Renal cortex interstitium (tissue), 11 donors: ENCODE data around the gene SPATA1. TPM values are rescaled to one million over a fixed set of nuclear protein-coding genes. Genes with fewer than 3 reads are reported as not detected.
"Not testable (repeated sequence)": the region's sequence is repeated elsewhere in the genome, so short reads cannot be mapped to it uniquely, and the experiment has no call there.

ENCODE experiments used
- DNase-seq, 11 donors: peaks; one replicate each; pipeline ENCODE4 v3.0.0-alpha.2; 2013; ENCODE audit warnings: low read depth in 9 of 11, low spot score in 4 of 11; ENCODE audit errors: extremely low read depth in 1 of 11
- polyA plus RNA-seq, 3 donors: library from polyadenylated mRNA; unstranded; fragments of 120-200 nt; gene quantifications; one replicate each; pipeline ENCODE4 v1.2.1, GENCODE V29; 2013; ENCODE audit not compliant: insufficient read length in 3 of 3

SPATA1 gene
- polyA plus RNA-seq, 3 donors: 1.6 to 5.6 (median 2.1) TPM

DNA sequence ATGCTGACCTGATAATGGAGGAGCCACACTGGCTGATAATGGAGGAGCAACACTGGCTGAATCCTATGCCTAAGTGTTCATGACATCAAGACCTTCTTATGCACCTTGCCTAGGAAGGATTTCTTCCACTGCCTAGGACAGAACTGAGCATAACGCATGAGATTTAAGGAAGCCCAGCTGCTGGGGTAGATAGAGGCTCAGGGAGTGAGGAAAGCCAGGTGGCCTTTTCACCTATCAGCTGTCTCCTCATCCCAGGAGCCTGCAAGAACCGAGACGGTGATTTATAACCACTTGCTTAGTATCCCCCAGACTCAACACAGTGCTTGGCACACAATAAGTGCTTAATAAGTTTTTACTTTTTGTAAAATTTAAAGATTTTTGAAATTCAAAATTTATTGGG is 75.5 kb downstream of the SPATA1 start:
- no peak for DNase-seq

DNA sequence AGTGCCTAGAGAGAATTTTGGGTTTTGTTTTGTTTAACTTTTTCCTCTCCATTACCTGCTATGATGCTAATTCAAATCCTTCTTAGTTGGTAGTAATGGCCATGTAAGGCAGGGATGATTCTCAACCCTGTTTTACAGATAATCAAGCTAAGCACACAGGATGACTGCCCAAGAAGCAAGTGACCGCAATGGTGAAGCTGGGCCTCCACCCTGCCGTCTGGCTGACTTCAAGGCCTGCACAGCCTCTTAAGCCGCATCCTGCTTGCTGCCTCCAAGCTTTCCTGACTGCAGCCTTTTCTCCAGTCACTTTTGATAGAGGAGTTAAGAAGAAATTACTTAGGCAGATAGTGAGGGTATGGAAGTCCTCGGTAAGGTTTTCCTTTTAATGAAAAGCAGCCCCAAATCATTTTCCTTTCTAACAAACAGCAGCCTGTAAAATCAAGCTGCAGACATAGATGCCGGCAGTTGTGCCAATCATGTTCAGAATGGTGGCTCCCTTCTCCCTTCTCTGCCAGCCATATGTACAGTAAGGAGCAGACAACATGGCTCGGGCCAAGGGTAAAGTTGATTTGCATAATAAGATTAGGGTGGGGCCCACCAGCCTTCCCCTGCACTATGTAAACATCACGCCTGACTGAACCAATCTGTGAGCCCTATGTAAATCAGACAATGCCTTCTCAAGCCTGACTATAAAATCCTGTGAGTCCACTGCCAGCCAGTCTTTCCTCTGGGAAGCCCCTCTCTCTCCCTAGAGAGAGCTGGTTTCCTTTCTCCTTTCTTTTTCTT is 76.8 kb downstream of the SPATA1 start:
- DNase-seq: peak in 2 of 11 donors; percentile 35 to 61

DNA sequence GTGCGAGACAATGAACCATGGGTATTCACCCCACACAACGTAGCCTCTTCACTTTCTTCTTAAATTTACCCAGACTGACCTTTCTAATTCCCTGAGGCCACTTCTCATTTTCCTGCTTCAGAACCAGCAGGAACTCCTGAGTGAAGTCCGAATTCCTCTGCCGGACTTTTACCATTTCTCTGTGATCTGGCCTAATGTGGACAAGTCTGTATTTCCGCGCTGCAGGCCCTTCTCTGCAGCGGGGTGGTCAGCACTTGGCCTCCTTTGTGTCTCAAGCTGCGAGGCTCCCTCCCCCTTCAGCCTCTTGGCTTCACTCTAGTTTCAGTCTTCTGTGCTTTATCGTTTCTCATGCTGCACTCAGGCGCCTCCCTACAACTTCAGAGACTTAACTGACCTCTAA is 77.5 kb downstream of the SPATA1 start:
- no peak for DNase-seq

DNA sequence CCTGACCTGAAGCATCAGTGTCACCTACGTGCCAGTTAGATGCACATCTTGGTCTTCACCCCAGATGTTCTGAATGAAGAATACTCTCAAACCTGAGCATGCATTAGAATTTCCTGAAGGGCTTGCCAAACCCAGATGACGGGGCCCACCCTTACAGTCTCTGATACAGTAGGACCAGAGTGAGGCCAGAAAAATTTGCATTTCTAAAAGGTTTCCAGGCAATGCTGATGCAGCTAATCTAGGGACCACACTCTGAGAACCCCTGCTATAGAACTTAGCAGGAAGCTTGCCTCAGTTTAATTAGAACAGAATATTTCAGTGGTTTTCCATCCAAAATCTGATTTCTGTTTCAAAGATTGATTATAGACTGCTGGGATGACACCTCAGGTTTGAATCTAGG is 77.9 kb downstream of the SPATA1 start:
- DNase-seq: no peak

DNA sequence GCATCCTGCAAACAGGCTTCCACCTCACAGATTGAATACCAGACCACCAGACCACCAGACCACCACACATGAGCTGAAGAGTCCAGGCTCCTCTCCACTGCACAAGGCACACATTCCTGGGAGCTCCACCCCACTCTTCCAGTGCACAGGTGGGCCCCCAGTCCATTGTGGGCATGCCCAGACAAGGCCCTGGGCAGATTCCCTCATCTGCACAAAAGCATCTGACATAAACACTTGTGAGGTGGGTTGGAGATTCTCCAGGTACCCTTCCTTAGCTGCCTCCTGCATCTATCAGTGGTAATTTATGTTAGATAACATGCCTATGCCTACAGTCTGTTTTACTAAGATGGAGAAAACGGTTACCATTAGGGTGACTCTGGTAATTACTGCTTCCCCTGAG is 79.6 kb downstream of the SPATA1 start:
- no peak for DNase-seq

DNA sequence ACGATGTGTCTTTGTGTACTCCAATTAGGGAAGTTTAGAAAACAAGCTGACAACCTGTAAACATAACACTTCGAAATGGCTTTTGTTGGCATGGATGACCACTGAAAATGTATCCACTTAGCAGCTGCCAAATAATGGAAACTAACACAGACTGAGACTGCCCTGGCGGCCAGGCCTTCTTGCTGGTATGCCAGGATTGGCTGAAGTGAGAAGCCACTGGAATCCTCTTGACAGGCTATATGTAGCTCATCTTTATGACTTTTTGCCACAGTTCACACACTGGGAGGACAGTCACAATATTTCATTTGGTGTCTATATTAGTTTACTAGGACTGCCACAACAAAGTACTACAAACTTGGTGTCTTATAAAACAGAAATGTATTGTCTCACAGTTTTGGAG is 80.9 kb downstream of the SPATA1 start:
- no peak for DNase-seq

DNA sequence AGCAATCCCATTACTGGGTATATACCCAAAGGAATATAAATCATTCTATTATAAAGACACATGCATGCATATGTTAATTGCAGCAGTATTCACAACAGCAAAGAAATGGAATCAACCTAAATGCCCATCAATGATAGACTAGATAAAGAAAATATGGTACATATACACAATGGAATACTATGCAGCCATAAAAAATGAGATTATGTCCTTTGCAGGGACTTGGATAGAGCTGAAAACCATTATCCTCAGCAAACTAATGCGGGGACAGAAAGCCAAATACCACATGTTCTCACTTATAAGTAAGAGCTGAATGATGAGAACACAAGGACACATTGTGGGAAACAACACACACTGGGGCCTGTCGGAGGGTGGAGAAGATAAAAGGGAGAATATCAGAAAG is 88.8 kb downstream of the SPATA1 start:
- DNase-seq: not testable (repeated sequence)

DNA sequence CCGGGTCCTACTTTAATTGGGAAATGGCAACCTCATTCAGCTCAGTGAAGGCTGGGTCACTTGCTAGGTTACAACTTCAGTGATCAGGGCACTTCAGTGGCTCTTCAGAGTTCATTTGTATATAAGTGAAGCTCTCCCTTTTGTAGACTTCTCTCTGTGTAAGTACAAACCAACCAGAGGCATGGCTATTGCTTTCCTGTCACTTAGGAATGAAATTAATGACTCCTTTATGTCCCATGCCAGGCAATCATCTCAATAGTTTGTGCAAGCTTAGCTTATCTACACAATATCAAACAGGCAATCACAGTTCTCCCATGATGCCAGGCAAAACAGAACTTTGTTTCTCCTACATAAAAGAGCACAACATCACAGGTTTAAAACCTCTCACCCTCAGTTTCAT is 90.8 kb downstream of the SPATA1 start:
- DNase-seq: no peak

DNA sequence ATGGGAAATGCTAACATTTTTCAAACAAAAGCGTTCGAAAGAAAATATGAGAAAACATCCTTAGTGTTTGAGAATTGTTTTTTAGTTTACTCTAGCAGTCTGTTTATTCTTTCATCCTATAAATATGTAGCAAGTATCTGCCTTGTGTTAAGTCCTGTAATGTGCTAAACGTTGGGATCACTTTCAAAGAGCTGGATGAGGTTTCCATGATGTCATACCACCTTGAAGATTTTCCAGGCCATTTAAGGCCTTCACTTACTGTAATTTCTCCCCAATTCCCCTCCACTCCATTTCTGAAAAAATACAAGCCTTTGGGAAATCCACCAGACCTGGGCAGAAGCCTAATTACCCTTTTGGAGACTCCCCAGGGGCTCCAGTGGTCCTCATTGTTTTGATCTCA is 92.2 kb downstream of the SPATA1 start:
- no peak for DNase-seq

DNA sequence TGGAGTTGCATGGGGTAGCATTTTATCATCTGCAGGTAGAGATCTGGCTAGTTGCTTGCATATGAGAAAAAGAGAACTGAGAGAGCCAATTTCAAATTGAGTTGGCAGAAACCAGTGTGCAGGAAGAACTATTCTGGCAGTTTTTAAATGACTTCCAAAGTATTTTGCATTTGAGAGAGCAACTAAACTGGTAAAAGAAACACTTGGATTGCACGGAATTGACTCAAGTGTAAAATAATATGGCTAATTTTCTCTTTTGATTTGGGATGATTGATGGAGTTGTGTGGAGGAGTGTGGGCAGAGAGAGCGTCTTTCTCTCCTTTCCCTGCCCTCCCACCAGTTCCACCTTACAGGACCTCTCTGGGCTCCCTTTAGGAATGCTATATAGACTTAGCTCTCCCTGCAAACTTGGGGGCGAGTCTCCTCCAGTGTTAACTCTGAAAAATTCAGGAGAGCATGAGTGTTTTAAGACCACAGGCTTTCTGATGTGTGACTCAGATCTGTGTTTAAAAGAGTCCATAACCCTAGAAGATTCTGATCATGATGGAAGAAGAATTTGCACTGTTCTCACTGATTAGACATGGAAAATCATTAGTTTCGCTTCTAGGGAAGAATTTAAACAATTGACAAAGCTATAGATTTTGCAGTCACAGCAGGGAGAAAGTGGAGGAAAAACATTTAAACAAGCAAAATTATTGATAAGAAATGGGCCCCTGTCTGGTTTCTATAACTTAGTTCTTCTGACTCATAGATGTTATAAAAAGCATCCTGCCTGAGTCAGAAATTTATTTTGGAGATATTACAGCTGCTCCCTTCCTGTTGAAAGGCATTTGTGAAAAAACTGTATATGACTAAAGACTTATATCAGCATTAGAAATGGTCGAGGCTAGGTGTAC is 92.9 kb downstream of the SPATA1 start:
- no peak for DNase-seq

DNA sequence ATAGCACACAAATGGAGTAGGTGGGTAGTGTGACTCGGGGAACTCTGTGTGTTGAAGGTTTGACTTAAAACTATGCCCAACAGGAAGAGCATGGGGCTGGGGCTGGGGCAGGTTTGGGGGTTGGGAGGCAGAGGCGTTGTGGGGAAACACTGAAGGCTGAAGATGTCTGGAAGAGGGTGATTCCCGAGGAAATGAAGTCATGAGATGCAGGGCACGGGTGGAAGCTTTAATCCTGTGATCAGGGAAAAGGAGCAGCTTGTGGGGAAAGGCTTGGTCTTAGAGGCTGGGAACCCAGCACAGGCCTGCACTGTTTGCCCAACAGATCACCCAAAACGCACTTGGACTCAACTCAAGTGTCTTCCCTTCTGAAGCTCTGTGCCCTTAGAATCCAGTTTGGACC is 94.6 kb downstream of the SPATA1 start:
- no peak for DNase-seq

DNA sequence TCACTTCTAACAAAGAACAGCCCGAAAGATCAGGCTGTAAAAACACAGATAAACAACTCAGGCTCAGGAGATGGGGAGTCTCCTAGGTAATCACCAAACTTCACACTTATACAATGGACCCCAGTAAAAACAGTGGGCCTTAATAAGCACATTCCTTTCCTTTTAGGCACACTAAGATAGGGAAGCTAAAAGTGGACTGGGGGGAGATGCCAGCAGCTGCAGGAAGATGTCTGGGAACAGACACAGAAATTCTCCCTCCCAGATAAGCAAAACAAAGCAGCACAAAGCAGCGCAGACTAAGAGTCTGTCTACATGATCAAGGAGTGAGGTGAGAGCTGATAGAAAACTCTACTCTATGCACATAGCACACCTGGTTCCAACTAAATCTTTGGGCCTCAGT is 97.0 kb downstream of the SPATA1 start:
- DNase-seq: no peak

DNA sequence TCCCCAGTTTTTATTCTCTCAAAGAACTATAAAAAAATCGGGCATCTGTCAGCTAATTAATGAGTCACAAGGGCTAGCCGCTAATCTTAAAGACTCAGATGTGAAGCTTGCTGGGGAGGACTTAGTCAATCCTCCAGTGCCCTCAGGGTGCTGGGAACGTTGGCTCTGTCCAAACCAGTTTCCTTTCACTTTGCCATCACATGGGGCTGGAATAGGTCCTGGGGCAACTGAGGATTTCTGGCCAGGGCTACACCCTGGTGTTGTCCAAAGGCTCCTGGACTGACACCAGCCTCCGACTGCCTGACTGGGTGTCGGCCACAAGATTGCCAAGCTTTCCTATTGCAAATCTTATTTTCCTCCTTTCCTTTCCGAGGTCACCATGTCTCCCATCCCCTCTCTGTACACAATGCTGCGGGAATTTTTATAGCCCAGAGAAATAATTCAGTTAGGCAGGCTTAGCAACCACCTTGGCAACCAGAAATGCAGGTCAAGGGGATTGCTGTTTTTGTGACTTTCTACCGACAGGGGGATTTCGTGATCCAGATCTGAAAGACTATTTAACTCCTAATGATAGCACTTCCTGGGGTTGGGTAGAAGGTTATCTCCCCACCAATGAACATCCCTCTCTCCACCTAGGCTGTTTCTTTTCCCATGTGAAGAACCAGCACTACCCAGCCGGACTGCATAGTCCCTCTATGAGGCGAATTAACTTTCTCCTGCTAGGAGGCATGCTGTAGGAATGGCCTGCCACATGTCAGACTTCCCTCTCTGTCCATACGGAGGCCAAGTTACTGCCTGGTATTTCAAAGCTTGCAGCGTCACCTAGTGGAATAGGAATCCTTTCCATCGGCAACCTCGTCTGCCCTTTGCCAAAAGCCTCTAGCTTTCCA is 98.0 kb downstream of the SPATA1 start:
- no peak for DNase-seq

DNA sequence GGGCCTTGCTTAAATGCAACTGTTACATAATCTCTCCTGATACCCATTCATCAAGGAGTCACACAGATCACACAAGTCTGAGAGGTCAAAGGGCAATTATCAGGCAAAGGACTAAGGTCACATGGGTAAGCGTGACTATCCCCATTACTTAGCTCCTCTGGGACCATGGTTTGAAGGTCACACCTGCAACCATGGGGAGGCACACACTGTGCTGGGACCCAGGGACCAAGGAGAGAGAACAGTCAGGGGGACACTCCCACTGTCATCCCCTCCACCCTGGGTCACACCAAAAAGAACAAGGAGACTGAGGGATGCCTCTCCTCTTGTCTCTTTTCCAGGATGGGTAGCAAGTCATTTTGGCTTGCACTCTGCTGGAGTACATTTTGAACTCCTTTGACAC is 99.0 kb downstream of the SPATA1 start:
- no peak for DNase-seq

DNA sequence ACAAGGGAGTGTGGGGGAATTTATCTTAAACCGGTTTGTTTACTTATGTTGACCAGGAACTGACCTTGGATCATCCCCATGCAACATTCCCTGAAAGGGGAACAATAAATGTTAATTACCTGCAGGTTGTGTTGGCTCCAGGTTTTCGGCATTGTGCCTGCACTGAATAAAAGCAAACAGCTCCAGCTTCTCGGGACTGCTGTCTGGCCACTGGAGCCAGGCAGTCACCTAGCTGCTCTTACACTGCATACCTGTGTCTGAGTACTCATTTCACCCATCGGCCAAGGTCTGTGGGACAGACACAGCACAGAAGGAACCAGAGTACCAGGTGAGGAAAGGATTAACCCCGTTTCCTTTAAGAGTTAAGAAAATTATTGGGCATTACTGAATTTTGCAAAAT is 100.8 kb downstream of the SPATA1 start:
- no peak for DNase-seq

DNA sequence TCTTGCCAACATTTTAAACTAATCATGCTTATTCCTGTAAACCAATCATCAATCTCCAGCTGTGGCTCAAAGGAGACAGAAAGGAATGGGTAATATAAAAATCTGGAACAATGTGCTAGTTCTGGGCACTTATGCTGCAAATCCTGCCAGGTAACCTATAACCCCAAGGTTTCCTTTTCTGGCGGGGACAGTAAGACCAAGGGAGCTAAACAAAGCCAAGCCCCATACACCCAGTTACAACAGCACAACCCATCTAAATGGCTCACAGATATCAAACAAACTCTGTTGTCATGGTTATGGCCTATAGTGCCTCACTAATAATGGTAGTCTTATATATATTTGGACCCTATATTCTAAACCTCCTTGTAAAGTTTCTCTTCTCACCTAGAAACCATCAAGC is 104.9 kb downstream of the SPATA1 start:
- DNase-seq: no peak

DNA sequence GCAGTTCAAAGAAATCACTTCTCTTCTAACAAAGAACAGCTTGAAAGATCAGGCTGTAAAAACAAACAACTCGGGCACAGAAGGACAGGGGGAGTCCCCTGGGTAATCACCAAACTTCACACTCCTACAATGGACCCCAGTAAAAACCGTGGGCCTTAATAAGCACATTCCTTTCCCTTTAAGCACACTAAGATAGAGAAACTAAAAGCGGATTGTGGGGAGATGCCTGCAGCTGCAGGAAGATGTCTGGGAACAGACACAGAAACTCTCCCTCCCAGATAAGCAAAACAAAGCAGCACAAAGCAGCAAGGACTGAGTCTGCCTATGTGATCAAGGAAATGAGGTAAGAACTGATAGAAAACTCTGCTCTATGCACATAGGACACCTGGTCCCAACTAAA is 105.6 kb downstream of the SPATA1 start:
- no peak for DNase-seq

DNA sequence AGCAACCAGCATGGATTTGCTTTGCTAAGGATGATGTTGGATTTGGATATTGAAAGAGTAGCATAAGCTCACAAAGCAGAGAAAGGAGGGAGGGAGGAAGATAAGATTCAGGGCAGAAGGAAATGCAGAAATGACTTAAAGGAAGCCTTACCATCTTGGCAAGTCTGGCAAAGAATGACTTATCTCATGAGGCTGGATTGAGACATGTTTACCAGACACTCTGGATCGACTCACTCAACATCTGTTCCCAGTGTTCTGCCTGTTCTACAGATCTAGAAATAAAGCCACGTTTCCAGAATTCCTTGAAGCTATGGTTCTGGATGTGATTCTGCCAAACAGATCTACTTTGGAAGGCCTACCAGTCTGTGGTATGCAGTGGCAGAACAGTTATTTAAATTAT is 106.8 kb downstream of the SPATA1 start:
- no peak for DNase-seq

DNA sequence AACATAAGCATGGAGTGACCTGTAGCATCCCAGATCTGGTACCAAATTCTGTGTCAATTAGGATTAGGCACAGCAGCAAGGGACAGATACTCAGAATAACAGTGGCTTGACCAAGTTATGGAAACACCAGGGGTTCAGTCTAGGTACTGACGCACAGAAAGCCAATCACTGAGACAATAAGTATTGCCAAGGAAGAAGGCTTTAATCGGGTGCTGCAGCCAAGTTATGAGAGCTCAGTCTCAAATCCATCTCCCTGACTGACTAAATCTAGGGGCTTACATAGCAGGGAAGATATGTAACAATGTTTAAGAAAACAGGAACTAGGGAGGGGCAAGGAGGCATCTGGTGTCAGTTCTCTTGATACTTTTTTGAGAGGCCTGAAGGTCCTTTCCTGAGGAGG is 107.7 kb downstream of the SPATA1 start:
- DNase-seq: no peak

DNA sequence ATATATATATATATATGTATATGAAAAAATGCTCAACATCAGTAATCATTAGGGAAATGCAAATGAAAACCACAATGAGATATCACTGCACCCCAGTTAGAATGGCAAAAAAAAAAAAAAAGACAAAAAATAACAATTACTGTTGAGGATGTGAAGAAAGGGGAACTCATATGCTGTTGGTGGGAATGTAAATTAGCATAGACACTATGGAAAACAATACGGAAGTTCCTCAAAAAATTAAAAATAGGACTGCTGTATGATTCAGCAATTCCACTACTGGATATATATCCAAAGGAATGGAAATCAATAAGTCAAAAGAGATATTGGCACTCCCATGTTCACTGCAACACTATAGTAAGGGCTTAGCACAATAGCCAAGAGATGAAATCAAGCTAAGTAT is 109.6 kb downstream of the SPATA1 start:
- DNase-seq: no peak
